Stimulated activated CD8-positive, alpha-beta memory T cell treated with anti-CD3 and anti-CD28 coated beads, Interleukin-15, amount 100 ng/mL, for 4 hours (primary cell): ENCODE measurements around the gene TMEM244.
"Not testable (repeated sequence)": the region's sequence is repeated elsewhere in the genome, so short reads cannot be mapped to it uniquely, and the experiment has no call there.

Experiments used
- DNase-seq, 2 donors: peaks; one replicate each; pipeline ENCODE4 v3.0.0-alpha.2; 2020; ENCODE audit warnings: low read depth in 2 of 2

The TMEM244 gene

GRCh38 chr6:129812145-129812777 lies 48.9 kb downstream of the TMEM244 start:
- no peak for DNase-seq

- DNase-seq, result not testable (repeated sequence)
These were observed 54.0 kb downstream of the TMEM244 start for GRCh38 chr6:129807141-129807540.

GRCh38 chr6:129802920-129803319 lies 58.2 kb downstream of the TMEM244 start:
- not testable (repeated sequence) for DNase-seq

GRCh38 chr6:129801909-129802308 lies 59.2 kb downstream of the TMEM244 start:
- no peak for DNase-seq

GRCh38 chr6:129795261-129795660 lies 65.9 kb downstream of the TMEM244 start:
- no peak for DNase-seq

GRCh38 chr6:129793447-129793846 lies 67.7 kb downstream of the TMEM244 start:
- no peak for DNase-seq

- no peak for DNase-seq
These were observed 69.1 kb downstream of the TMEM244 start for GRCh38 chr6:129792049-129792448.

GRCh38 chr6:129790785-129791184 lies 70.3 kb downstream of the TMEM244 start:
- no peak for DNase-seq

GRCh38 chr6:129789974-129790373 lies 71.1 kb downstream of the TMEM244 start:
- DNase-seq, result no peak

GRCh38 chr6:129787816-129788215 lies 73.3 kb downstream of the TMEM244 start:
- DNase-seq, result no peak

GRCh38 chr6:129786548-129786947 lies 74.6 kb downstream of the TMEM244 start:
- DNase-seq, result no peak

- no peak for DNase-seq
These were observed 75.4 kb downstream of the TMEM244 start for GRCh38 chr6:129785756-129786135.

- no peak for DNase-seq
These were observed 75.9 kb downstream of the TMEM244 start for GRCh38 chr6:129785047-129785755.
